ENCODE measurements around the gene SLC12A7. TPM values are rescaled to one million over a fixed set of nuclear protein-coding genes. Genes with fewer than 3 reads are reported as not detected.

Gene SLC12A7
- total RNA-seq, 1 donor from 2014 or later = 101 TPM

DNA sequence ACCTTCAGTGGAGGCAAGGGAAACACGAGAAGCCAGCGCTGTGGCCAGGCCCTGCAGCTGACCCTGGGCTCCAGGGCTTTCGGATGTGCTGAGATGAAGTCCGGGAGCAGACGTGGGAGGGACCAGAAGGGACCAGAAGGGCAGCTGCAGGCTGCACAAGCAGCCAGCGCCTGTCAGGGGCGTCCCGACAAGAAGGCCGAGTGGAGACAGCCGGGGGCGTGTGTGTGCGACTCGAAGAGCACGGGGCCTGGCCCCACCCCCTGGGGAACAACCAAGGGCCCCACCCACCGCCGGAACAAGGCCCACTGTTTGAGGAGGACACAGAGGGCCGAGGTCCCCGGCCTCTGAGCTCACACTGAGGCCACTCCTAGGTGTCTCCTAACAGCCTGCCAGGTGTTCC, 31.4 kb downstream of the SLC12A7 start:
- Histone ChIP-seq H3K9me3 (no peaks in the 10 kb centered on the region), H3K36me3 (peaks cover 27 to 61% of the 10 kb centered on the region in 2 donors), H3K27ac (no peak overlapping the region), H3K4me3 (no peak overlapping the region), H3K4me1 (no peaks in the 10 kb centered on the region), H3K27me3 (no peaks in the 10 kb centered on the region)
- TF ChIP-seq, protein P1, sequence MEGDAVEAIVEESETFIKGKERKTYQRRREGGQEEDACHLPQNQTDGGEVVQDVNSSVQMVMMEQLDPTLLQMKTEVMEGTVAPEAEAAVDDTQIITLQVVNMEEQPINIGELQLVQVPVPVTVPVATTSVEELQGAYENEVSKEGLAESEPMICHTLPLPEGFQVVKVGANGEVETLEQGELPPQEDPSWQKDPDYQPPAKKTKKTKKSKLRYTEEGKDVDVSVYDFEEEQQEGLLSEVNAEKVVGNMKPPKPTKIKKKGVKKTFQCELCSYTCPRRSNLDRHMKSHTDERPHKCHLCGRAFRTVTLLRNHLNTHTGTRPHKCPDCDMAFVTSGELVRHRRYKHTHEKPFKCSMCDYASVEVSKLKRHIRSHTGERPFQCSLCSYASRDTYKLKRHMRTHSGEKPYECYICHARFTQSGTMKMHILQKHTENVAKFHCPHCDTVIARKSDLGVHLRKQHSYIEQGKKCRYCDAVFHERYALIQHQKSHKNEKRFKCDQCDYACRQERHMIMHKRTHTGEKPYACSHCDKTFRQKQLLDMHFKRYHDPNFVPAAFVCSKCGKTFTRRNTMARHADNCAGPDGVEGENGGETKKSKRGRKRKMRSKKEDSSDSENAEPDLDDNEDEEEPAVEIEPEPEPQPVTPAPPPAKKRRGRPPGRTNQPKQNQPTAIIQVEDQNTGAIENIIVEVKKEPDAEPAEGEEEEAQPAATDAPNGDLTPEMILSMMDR (IDR thresholded peaks at IDR 0.05) = no peak
- DNase-seq (ENCODE audit: low spot score in 2 of 2) = no peak
- intact Hi-C loops (cut with DNase I) = no loop called here

DNA sequence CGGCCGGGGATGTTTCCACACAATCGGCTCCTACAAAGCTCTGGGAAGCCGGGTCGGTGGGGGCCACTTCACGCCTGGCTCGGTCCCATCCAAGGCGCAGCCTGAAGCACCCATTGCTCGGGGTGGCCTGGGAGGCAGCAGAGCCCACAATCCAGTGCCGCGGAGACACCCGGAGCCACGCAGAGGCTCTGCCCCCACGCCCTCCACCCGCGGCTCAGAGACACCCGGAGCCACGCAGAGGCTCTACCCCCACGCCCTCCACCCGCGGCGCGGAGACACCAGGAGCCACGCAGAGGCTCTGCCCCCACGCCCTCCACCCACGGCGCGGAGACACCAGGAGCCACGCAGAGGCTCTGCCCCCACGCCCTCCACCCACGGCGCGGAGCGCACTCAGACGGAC, 31.9 kb downstream of the SLC12A7 start:
- TF ChIP-seq, protein P1 (IDR thresholded peaks at IDR 0.05) = no peak
- Histone ChIP-seq H3K36me3 (peaks cover 27 to 58% of the 10 kb centered on the region in 2 donors), H3K9me3 (no peaks in the 10 kb centered on the region), H3K4me3 (no peak overlapping the region), H3K27me3 (no peaks in the 10 kb centered on the region), H3K4me1 (no peaks in the 10 kb centered on the region), H3K27ac (no peak overlapping the region)
- DNase-seq (ENCODE audit: low spot score in 2 of 2) = no peak
- intact Hi-C loops (cut with DNase I) = no loop called here

DNA sequence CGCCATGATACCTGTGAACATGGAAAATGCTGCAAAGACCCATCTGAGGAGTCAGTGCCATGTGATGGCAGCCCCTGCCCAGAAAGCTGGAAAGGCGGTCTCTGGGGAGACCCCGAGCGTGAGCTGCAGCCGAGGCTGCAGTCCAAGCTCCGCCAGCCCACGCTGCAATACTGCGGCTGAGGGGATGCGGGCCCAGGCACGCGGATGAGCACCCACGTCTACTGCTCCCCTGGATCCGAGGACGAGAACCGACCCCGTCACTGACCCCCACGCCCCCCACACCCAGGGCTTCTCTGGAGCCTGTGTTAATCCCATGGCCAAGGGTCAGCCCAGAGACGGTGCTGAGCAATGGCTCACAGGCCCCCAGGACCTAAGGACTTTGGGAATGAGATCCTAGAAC, 32.4 kb downstream of the SLC12A7 start:
- intact Hi-C loops (cut with DNase I) = no loop called here
- H3K4me3 ChIP-seq = no peak overlapping the region
- no peak overlapping the region for H3K27ac ChIP-seq
- no peaks in the 10 kb centered on the region for H3K4me1 ChIP-seq
- peaks cover 27 to 56% of the 10 kb centered on the region in 2 donors for H3K36me3 ChIP-seq
- no peaks in the 10 kb centered on the region for H3K27me3 ChIP-seq
- H3K9me3 ChIP-seq = no peaks in the 10 kb centered on the region
- TF ChIP-seq, protein P1 (IDR thresholded peaks at IDR 0.05) = no peak
- no peak for DNase-seq (ENCODE audit: low spot score in 2 of 2)

DNA sequence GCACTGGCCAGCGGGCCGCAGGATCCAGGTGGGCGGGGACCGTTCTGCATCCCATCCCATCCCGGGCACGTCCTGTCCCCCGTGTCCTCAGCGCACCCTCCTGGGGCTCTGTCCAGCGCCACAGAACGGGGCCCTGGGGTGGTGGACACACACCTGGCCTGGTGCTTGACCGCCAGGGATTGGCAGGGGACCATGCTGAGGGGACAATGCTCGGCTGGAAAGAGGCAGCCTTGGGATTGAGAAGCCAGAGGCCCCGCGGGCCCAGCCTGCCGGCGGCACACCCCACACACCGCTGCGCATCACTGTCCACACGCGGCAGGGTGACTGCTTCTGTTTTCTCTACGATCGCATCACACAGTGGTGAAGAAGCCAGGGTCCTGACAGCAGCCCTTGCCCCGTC, 33.0 kb downstream of the SLC12A7 start:
- Histone ChIP-seq H3K4me3 (no peak overlapping the region), H3K27ac (no peak overlapping the region), H3K4me1 (no peaks in the 10 kb centered on the region), H3K27me3 (no peaks in the 10 kb centered on the region), H3K36me3 (peaks cover 25 to 56% of the 10 kb centered on the region in 2 donors), H3K9me3 (no peaks in the 10 kb centered on the region)
- TF ChIP-seq, protein P1 (IDR thresholded peaks at IDR 0.05) = no peak
- DNase-seq (ENCODE audit: low spot score in 2 of 2) = no peak
- intact Hi-C loops (cut with DNase I) = no loop called here

DNA sequence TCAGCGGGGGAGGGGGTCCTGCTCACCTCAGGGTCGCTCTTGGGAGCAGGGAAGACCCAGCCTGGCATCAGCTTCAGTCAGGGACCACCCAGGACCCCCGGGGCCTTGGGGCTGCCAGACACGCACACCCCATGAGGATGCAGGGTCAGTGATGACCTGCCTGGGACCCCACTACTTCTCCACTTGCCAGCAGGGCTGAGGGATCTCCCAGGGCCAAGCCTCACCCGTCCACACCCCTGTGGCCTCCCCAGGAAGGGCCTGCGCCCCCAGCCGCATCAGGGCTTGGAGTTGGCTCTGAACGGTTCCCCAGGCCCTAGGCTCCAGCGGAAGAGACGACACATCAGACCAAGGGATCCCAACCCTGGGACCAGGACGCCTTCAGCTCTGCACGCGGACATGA, 33.7 kb downstream of the SLC12A7 start:
- H3K9me3 ChIP-seq = no peaks in the 10 kb centered on the region
- H3K4me1 ChIP-seq = no peaks in the 10 kb centered on the region
- peaks cover 24 to 55% of the 10 kb centered on the region in 2 donors for H3K36me3 ChIP-seq
- H3K27me3 ChIP-seq = no peaks in the 10 kb centered on the region
- H3K27ac ChIP-seq = no peak overlapping the region
- TF ChIP-seq, protein P1 (IDR thresholded peaks at IDR 0.05) = no peak
- DNase-seq (ENCODE audit: low spot score in 2 of 2) = no peak
- no peak overlapping the region for H3K4me3 ChIP-seq
- intact Hi-C loops (cut with DNase I) = no loop called here

DNA sequence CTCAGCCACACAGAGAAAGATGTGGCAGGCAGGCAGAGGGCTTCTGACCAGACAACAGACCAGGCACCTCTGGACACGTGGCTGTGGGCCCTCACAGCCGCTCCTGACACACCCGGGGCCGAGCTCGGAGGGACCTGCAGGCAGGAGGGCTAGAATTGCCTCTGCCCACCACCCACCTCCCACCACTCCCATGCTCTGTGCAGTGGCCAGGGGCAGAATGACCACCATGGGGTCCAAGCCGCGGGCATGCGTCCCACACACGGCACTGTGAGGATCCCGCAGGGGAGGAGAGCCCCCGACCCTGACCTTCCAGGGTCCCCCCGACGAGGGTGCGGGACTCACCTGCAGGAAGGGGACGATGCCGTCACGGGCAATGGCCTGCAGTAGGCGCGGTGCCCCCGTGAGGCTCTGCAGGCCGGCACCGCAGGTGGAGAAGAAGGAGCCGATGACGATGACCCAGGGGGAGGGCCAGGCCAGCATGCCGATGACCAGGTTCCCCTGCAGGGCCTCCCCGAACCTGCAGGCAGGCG, 34.3 kb downstream of the SLC12A7 start:
- no peak for DNase-seq (ENCODE audit: low spot score in 2 of 2)

More for the DNA sequence above, 34.3 kb downstream of the SLC12A7 start:
- TF ChIP-seq, protein P1 (IDR thresholded peaks at IDR 0.05) = no peak
- no peaks in the 10 kb centered on the region for H3K27me3 ChIP-seq
- no peaks in the 10 kb centered on the region for H3K4me1 ChIP-seq
- H3K9me3 ChIP-seq = no peaks in the 10 kb centered on the region
- H3K27ac ChIP-seq = no peak overlapping the region
- intact Hi-C loops (cut with DNase I) = no loop called here
- peaks cover 22 to 54% of the 10 kb centered on the region in 2 donors for H3K36me3 ChIP-seq
- H3K4me3 ChIP-seq = no peak overlapping the region

Measured in ascending aorta (tissue), 2 donors.